CD4-positive, CD25-positive, alpha-beta regulatory T cell (primary cell): ENCODE measurements around the gene IL36RN. TPM values are rescaled to one million over a fixed set of nuclear protein-coding genes. Genes with fewer than 3 reads are reported as not detected.

ENCODE experiments used
- ATAC-seq, 2 donors: fragments of 150-1000 bp; cut with Tn5 transposase; one replicate each; pipeline ENCODE4 v1.10.0; 2021; ENCODE audit warnings: low read depth in 2 of 2, moderate number of reproducible peaks in 2 of 2, moderate library complexity in 1 of 2
- DNase-seq, 3 donors: peaks; one replicate each; pipeline versions ENCODE4 v3.0.0 to v3.0.0-alpha.2; 2012 to 2022; ENCODE audit warnings: mixed read lengths in 1 of 3
- H3K27ac ChIP-seq: one replicate; pipeline ENCODE4 v1.7.0; 2013; ENCODE audit warnings: mild to moderate bottlenecking, low read length; ENCODE audit not compliant: insufficient read depth, poor library complexity, severe bottlenecking
- H3K27me3 ChIP-seq: one replicate; pipeline ENCODE4 v1.7.0; 2013; ENCODE audit warnings: low read length; ENCODE audit not compliant: control insufficient read depth, insufficient read depth
- H3K36me3 ChIP-seq: one replicate; pipeline ENCODE4 v1.7.0; 2013; ENCODE audit warnings: mild to moderate bottlenecking, low read length, moderate library complexity; ENCODE audit not compliant: control insufficient read depth, insufficient read depth
- H3K4me1 ChIP-seq: 2 replicates; pipeline ENCODE4 v1.7.0; 2013; ENCODE audit warnings: mild to moderate bottlenecking, low read length; ENCODE audit not compliant: insufficient read depth, control insufficient read depth, poor library complexity, severe bottlenecking
- H3K4me3 ChIP-seq: one replicate; pipeline ENCODE4 v1.7.0; 2013; ENCODE audit warnings: low read depth, mild to moderate bottlenecking, low read length, moderate library complexity
- H3K9me3 ChIP-seq, 2 experiments: 1 replicate in 1 of 2; 2 replicates in 1 of 2; pipeline ENCODE4 v1.7.0; 2013; ENCODE audit warnings: low read length in 2 of 2, mild to moderate bottlenecking in 1 of 2, moderate library complexity in 1 of 2; ENCODE audit not compliant: control insufficient read depth in 2 of 2
- H3K27ac Mint-ChIP-seq, 3 donors: one replicate each; pipeline ENCODE4 v1.8.0; 2020 to 2022; ENCODE audit warnings: mild to moderate bottlenecking in 3 of 3, mixed read lengths in 3 of 3, moderate library complexity in 2 of 3
- H3K27me3 Mint-ChIP-seq: one replicate; pipeline ENCODE4 v1.8.0; 2022; ENCODE audit warnings: mild to moderate bottlenecking, mixed read lengths
- H3K36me3 Mint-ChIP-seq: one replicate; pipeline ENCODE4 v1.8.0; 2020; ENCODE audit warnings: mixed read lengths
- H3K4me1 Mint-ChIP-seq, 4 donors: one replicate each; pipeline ENCODE4 v1.8.0; 2020 to 2022; ENCODE audit warnings: mixed read lengths in 4 of 4, mild to moderate bottlenecking in 1 of 4
- H3K4me3 Mint-ChIP-seq, 4 donors: one replicate each; pipeline ENCODE4 v1.8.0; 2020 to 2022; ENCODE audit warnings: mild to moderate bottlenecking in 4 of 4, mixed read lengths in 4 of 4, moderate library complexity in 3 of 4
- H3K9me3 Mint-ChIP-seq, 7 donors: one replicate each; pipeline ENCODE4 v1.8.0; 2020 to 2022; ENCODE audit warnings: mixed read lengths in 7 of 7, mild to moderate bottlenecking in 3 of 7, moderate library complexity in 2 of 7
- polyA plus RNA-seq, 4 donors: library from polyadenylated mRNA; unstranded; fragments of 300-500 nt; fragmentation: Illumina TruSeq; gene quantifications; one replicate each; pipeline ENCODE4 v1.2.3, GENCODE V29; 2021
- total RNA-seq: library from RNA; stranded (reverse); gene quantifications from one replicate; pipeline ENCODE4 v1.2.3, GENCODE V29; 2022

Gene IL36RN
- total and polyA plus RNA-seq, 5 donors from 2014 or later = not detected

- peaks cover 3% of the 10 kb centered on the region for H3K36me3 Mint-ChIP-seq
- peaks cover 0 to 11% (median 2%) of the 10 kb centered on the region in 4 donors for H3K4me1 Mint-ChIP-seq
- Histone ChIP-seq H3K4me1 (no peaks in the 10 kb centered on the region), H3K9me3 (no peaks in the 10 kb centered on the region), H3K36me3 (no peaks in the 10 kb centered on the region), H3K27ac (no peak overlapping the region), H3K4me3 (no peak overlapping the region), H3K27me3 (peaks cover 10% of the 10 kb centered on the region)
- H3K4me3 Mint-ChIP-seq = no peak overlapping the region
- peaks cover 2 to 10% (median 5%) of the 10 kb centered on the region in 7 donors for H3K9me3 Mint-ChIP-seq
- no peak for DNase-seq
- H3K27me3 Mint-ChIP-seq = peaks cover 55% of the 10 kb centered on the region
- no peak overlapping the region for H3K27ac Mint-ChIP-seq
- ATAC-seq = no peak
These were observed 44.0 kb upstream of the IL36RN start for GRCh38 chr2:113015042-113015441.

GRCh38 chr2:113015655-113016054 lies 43.3 kb upstream of the IL36RN start:
- H3K27ac ChIP-seq = no peak overlapping the region
- H3K4me3 ChIP-seq = no peak overlapping the region
- ATAC-seq = no peak
- H3K36me3 ChIP-seq = no peaks in the 10 kb centered on the region
- H3K9me3 ChIP-seq = no peaks in the 10 kb centered on the region
- H3K27me3 ChIP-seq = peaks cover 10% of the 10 kb centered on the region
- no peak overlapping the region for H3K4me3 Mint-ChIP-seq
- peaks cover 2 to 10% (median 5%) of the 10 kb centered on the region in 7 donors for H3K9me3 Mint-ChIP-seq
- H3K4me1 ChIP-seq = no peaks in the 10 kb centered on the region
- peaks cover 0 to 11% (median 2%) of the 10 kb centered on the region in 4 donors for H3K4me1 Mint-ChIP-seq
- DNase-seq = no peak
- H3K27ac Mint-ChIP-seq = no peak overlapping the region
- peaks cover 53% of the 10 kb centered on the region for H3K27me3 Mint-ChIP-seq
- peaks cover 3% of the 10 kb centered on the region for H3K36me3 Mint-ChIP-seq

- ATAC-seq = no peak
- Histone ChIP-seq H3K4me1 (no peaks in the 10 kb centered on the region), H3K4me3 (no peak overlapping the region), H3K27me3 (peaks cover 14% of the 10 kb centered on the region), H3K27ac (no peak overlapping the region), H3K9me3 (no peaks in the 10 kb centered on the region), H3K36me3 (no peaks in the 10 kb centered on the region)
- Mint-ChIP-seq H3K4me3 (no peak overlapping the region), H3K4me1 (peaks cover 0 to 11% (median 2%) of the 10 kb centered on the region in 4 donors), H3K27me3 (peaks cover 46% of the 10 kb centered on the region), H3K36me3 (peaks cover 3% of the 10 kb centered on the region), H3K9me3 (peaks cover 2 to 10% (median 5%) of the 10 kb centered on the region in 7 donors), H3K27ac (no peak overlapping the region)
- DNase-seq = no peak
These were observed 40.5 kb upstream of the IL36RN start for GRCh38 chr2:113018509-113018908.

GRCh38 chr2:113021312-113021711 lies 37.7 kb upstream of the IL36RN start:
- ATAC-seq (no peak), DNase-seq (no peak)
- Mint-ChIP-seq H3K27ac (no peak overlapping the region), H3K36me3 (peaks cover 3% of the 10 kb centered on the region), H3K4me3 (peak overlapping the region in 1 of 4 donors; percentile 3), H3K4me1 (peaks cover 0 to 3% (median 1%) of the 10 kb centered on the region in 4 donors), H3K9me3 (peaks cover 2 to 10% (median 5%) of the 10 kb centered on the region in 7 donors), H3K27me3 (peaks cover 42% of the 10 kb centered on the region)
- Histone ChIP-seq H3K27me3 (peaks cover 29% of the 10 kb centered on the region), H3K4me3 (no peak overlapping the region), H3K4me1 (no peaks in the 10 kb centered on the region), H3K9me3 (no peaks in the 10 kb centered on the region), H3K36me3 (no peaks in the 10 kb centered on the region), H3K27ac (no peak overlapping the region)

- H3K4me1 ChIP-seq = no peaks in the 10 kb centered on the region
- no peaks in the 10 kb centered on the region for H3K9me3 ChIP-seq
- Mint-ChIP-seq H3K9me3 (peaks cover 0 to 3% (median 0%) of the 10 kb centered on the region in 7 donors), H3K4me1 (no peaks in the 10 kb centered on the region), H3K27me3 (peaks cover 42% of the 10 kb centered on the region), H3K27ac (no peak overlapping the region), H3K36me3 (no peaks in the 10 kb centered on the region), H3K4me3 (no peak overlapping the region)
- no peak overlapping the region for H3K4me3 ChIP-seq
- DNase-seq = no peak
- no peak overlapping the region for H3K27ac ChIP-seq
- no peaks in the 10 kb centered on the region for H3K36me3 ChIP-seq
- peaks cover 37% of the 10 kb centered on the region for H3K27me3 ChIP-seq
- no peak for ATAC-seq
These were observed 34.2 kb upstream of the IL36RN start for GRCh38 chr2:113024764-113025163.

GRCh38 chr2:113025737-113026136 lies 33.3 kb upstream of the IL36RN start:
- Histone ChIP-seq H3K27ac (no peak overlapping the region), H3K27me3 (peaks cover 41% of the 10 kb centered on the region), H3K36me3 (no peaks in the 10 kb centered on the region), H3K4me3 (no peak overlapping the region), H3K4me1 (no peaks in the 10 kb centered on the region), H3K9me3 (no peaks in the 10 kb centered on the region)
- no peak for DNase-seq
- H3K36me3 Mint-ChIP-seq = no peaks in the 10 kb centered on the region
- peaks cover 44% of the 10 kb centered on the region for H3K27me3 Mint-ChIP-seq
- H3K4me1 Mint-ChIP-seq = no peaks in the 10 kb centered on the region
- H3K4me3 Mint-ChIP-seq = no peak overlapping the region
- H3K9me3 Mint-ChIP-seq = peaks cover 0 to 3% (median 0%) of the 10 kb centered on the region in 7 donors
- no peak for ATAC-seq
- H3K27ac Mint-ChIP-seq = no peak overlapping the region

- peaks cover 44% of the 10 kb centered on the region for H3K27me3 Mint-ChIP-seq
- peaks cover 43% of the 10 kb centered on the region for H3K27me3 ChIP-seq
- H3K27ac Mint-ChIP-seq = no peak overlapping the region
- H3K4me3 ChIP-seq = no peak overlapping the region
- H3K36me3 ChIP-seq = no peaks in the 10 kb centered on the region
- H3K4me3 Mint-ChIP-seq = no peak overlapping the region
- no peak overlapping the region for H3K27ac ChIP-seq
- DNase-seq (no peak), ATAC-seq (no peak)
- H3K4me1 Mint-ChIP-seq = no peaks in the 10 kb centered on the region
- no peaks in the 10 kb centered on the region for H3K4me1 ChIP-seq
- H3K9me3 ChIP-seq = no peaks in the 10 kb centered on the region
- H3K9me3 Mint-ChIP-seq = peaks cover 0 to 1% (median 0%) of the 10 kb centered on the region in 7 donors
- H3K36me3 Mint-ChIP-seq = no peaks in the 10 kb centered on the region
These were observed 31.3 kb upstream of the IL36RN start for GRCh38 chr2:113027691-113028090.

- Histone ChIP-seq H3K9me3 (no peaks in the 10 kb centered on the region), H3K36me3 (no peaks in the 10 kb centered on the region), H3K4me3 (no peak overlapping the region), H3K27me3 (peaks cover 40% of the 10 kb centered on the region), H3K27ac (no peak overlapping the region), H3K4me1 (no peaks in the 10 kb centered on the region)
- DNase-seq (no peak), ATAC-seq (no peak)
- Mint-ChIP-seq H3K4me1 (no peaks in the 10 kb centered on the region), H3K9me3 (peaks cover 0 to 1% (median 0%) of the 10 kb centered on the region in 7 donors), H3K27me3 (peaks cover 44% of the 10 kb centered on the region), H3K4me3 (no peak overlapping the region), H3K36me3 (no peaks in the 10 kb centered on the region), H3K27ac (no peak overlapping the region)
These were observed 30.9 kb upstream of the IL36RN start for GRCh38 chr2:113028112-113028511.
